Measurements from ENCODE around the gene PCDH17. TPM values are rescaled to one million over a fixed set of nuclear protein-coding genes. Genes with fewer than 3 reads are reported as not detected.

PCDH17 gene
- total RNA-seq, 1 donor from 2014 or later = not detected

- H3K4me1 Mint-ChIP-seq = no peaks in the 10 kb centered on the region
- no peaks in the 10 kb centered on the region for H3K36me3 Mint-ChIP-seq (ENCODE audit: low read depth)
- intact Hi-C loops (cut with micrococcal nuclease) = no loop called here
- H3K9me3 Mint-ChIP-seq = no peaks in the 10 kb centered on the region
- no peak for DNase-seq
- H3K27me3 Mint-ChIP-seq = no peaks in the 10 kb centered on the region
- H3K4me3 Mint-ChIP-seq = no peak overlapping the region
- H3K27ac Mint-ChIP-seq = no peak overlapping the region
These were observed 21.9 kb downstream of the PCDH17 start for GRCh38 chr13:57653229-57653989.

GRCh38 chr13:57665481-57665880 is 33.9 kb downstream of the PCDH17 start:
- H3K27me3 Mint-ChIP-seq = no peaks in the 10 kb centered on the region
- no peak for DNase-seq
- intact Hi-C loops (cut with micrococcal nuclease) = no loop called here

GRCh38 chr13:57666131-57666953 is 34.8 kb downstream of the PCDH17 start:
- Mint-ChIP-seq H3K27ac (no peak overlapping the region), H3K4me3 (no peak overlapping the region), H3K9me3 (no peaks in the 10 kb centered on the region), H3K27me3 (no peaks in the 10 kb centered on the region), H3K36me3 (ENCODE audit: low read depth) (no peaks in the 10 kb centered on the region), H3K4me1 (no peaks in the 10 kb centered on the region)
- intact Hi-C loops (cut with micrococcal nuclease) = no loop called here
- DNase-seq = no peak

More at GRCh38 chr13:57665481-57665880, 33.9 kb downstream of the PCDH17 start:
- no peaks in the 10 kb centered on the region for H3K36me3 Mint-ChIP-seq (ENCODE audit: low read depth)
- H3K4me3 Mint-ChIP-seq = no peak overlapping the region
- H3K9me3 Mint-ChIP-seq = no peaks in the 10 kb centered on the region
- no peaks in the 10 kb centered on the region for H3K4me1 Mint-ChIP-seq
- H3K27ac Mint-ChIP-seq = no peak overlapping the region

GRCh38 chr13:57672168-57672567 is 40.6 kb downstream of the PCDH17 start:
- no peak for DNase-seq
- Mint-ChIP-seq H3K36me3 (ENCODE audit: low read depth) (no peaks in the 10 kb centered on the region), H3K27ac (no peak overlapping the region), H3K4me3 (no peak overlapping the region), H3K4me1 (no peaks in the 10 kb centered on the region), H3K27me3 (no peaks in the 10 kb centered on the region), H3K9me3 (no peaks in the 10 kb centered on the region)
- intact Hi-C loops (cut with micrococcal nuclease) = no loop called here

GRCh38 chr13:57673197-57673596 is 41.7 kb downstream of the PCDH17 start:
- Mint-ChIP-seq H3K27ac (no peak overlapping the region), H3K36me3 (ENCODE audit: low read depth) (no peaks in the 10 kb centered on the region), H3K9me3 (no peaks in the 10 kb centered on the region), H3K27me3 (no peaks in the 10 kb centered on the region), H3K4me3 (no peak overlapping the region), H3K4me1 (no peaks in the 10 kb centered on the region)
- DNase-seq = no peak
- intact Hi-C loops (cut with micrococcal nuclease) = no loop called here

- Mint-ChIP-seq H3K4me1 (no peaks in the 10 kb centered on the region), H3K36me3 (ENCODE audit: low read depth) (no peaks in the 10 kb centered on the region), H3K9me3 (no peaks in the 10 kb centered on the region), H3K27me3 (no peaks in the 10 kb centered on the region), H3K27ac (no peak overlapping the region), H3K4me3 (no peak overlapping the region)
- intact Hi-C loops (cut with micrococcal nuclease) = no loop called here
- no peak for DNase-seq
These were observed 44.0 kb downstream of the PCDH17 start for GRCh38 chr13:57675526-57675925.

- H3K27me3 Mint-ChIP-seq = no peaks in the 10 kb centered on the region
- no peak overlapping the region for H3K4me3 Mint-ChIP-seq
- no peak for DNase-seq
- intact Hi-C loops (cut with micrococcal nuclease) = no loop called here
- no peaks in the 10 kb centered on the region for H3K4me1 Mint-ChIP-seq
- no peak overlapping the region for H3K27ac Mint-ChIP-seq
- H3K36me3 Mint-ChIP-seq (ENCODE audit: low read depth) = no peaks in the 10 kb centered on the region
- H3K9me3 Mint-ChIP-seq = no peaks in the 10 kb centered on the region
These were observed 49.1 kb downstream of the PCDH17 start for GRCh38 chr13:57680609-57681008.

- Mint-ChIP-seq H3K4me1 (no peaks in the 10 kb centered on the region), H3K27me3 (no peaks in the 10 kb centered on the region), H3K27ac (no peak overlapping the region), H3K9me3 (no peaks in the 10 kb centered on the region), H3K4me3 (no peak overlapping the region), H3K36me3 (ENCODE audit: low read depth) (no peaks in the 10 kb centered on the region)
- intact Hi-C loops (cut with micrococcal nuclease) = no loop called here
- DNase-seq = no peak
These were observed 50.7 kb downstream of the PCDH17 start for GRCh38 chr13:57682128-57682716.

GRCh38 chr13:57698851-57699250 is 67.3 kb downstream of the PCDH17 start:
- Mint-ChIP-seq H3K9me3 (peaks cover 3% of the 10 kb centered on the region), H3K36me3 (ENCODE audit: low read depth) (no peaks in the 10 kb centered on the region), H3K27me3 (no peaks in the 10 kb centered on the region), H3K4me3 (no peak overlapping the region), H3K27ac (no peak overlapping the region), H3K4me1 (no peaks in the 10 kb centered on the region)
- intact Hi-C loops (cut with micrococcal nuclease) = no loop called here
- no peak for DNase-seq

- Mint-ChIP-seq H3K9me3 (no peaks in the 10 kb centered on the region), H3K27ac (no peak overlapping the region), H3K4me3 (no peak overlapping the region), H3K36me3 (ENCODE audit: low read depth) (no peaks in the 10 kb centered on the region), H3K4me1 (no peaks in the 10 kb centered on the region), H3K27me3 (no peaks in the 10 kb centered on the region)
- DNase-seq = no peak
- intact Hi-C loops (cut with micrococcal nuclease) = no loop called here
These were observed 72.5 kb downstream of the PCDH17 start for GRCh38 chr13:57704031-57704430.

GRCh38 chr13:57716295-57716694 is 84.8 kb downstream of the PCDH17 start:
- H3K27ac Mint-ChIP-seq = no peak overlapping the region
- H3K9me3 Mint-ChIP-seq = no peaks in the 10 kb centered on the region
- DNase-seq = no peak
- no peaks in the 10 kb centered on the region for H3K27me3 Mint-ChIP-seq
- intact Hi-C loops (cut with micrococcal nuclease) = no loop called here
- H3K4me3 Mint-ChIP-seq = no peak overlapping the region
- no peaks in the 10 kb centered on the region for H3K36me3 Mint-ChIP-seq (ENCODE audit: low read depth)
- H3K4me1 Mint-ChIP-seq = no peaks in the 10 kb centered on the region

GRCh38 chr13:57724486-57725272 is 93.1 kb downstream of the PCDH17 start:
- intact Hi-C loops (cut with micrococcal nuclease) = no loop called here
- no peak for DNase-seq

GRCh38 chr13:57725480-57725879 is 93.9 kb downstream of the PCDH17 start:
- Mint-ChIP-seq H3K4me1 (no peaks in the 10 kb centered on the region), H3K27ac (no peak overlapping the region), H3K9me3 (no peaks in the 10 kb centered on the region), H3K27me3 (no peaks in the 10 kb centered on the region), H3K36me3 (ENCODE audit: low read depth) (no peaks in the 10 kb centered on the region), H3K4me3 (no peak overlapping the region)
- DNase-seq = no peak
- intact Hi-C loops (cut with micrococcal nuclease) = no loop called here

More at GRCh38 chr13:57724486-57725272, 93.1 kb downstream of the PCDH17 start:
- Mint-ChIP-seq H3K9me3 (no peaks in the 10 kb centered on the region), H3K27ac (no peak overlapping the region), H3K4me3 (no peak overlapping the region), H3K36me3 (ENCODE audit: low read depth) (no peaks in the 10 kb centered on the region), H3K27me3 (no peaks in the 10 kb centered on the region), H3K4me1 (no peaks in the 10 kb centered on the region)
